Iris pigment epithelial cell (primary cell): ENCODE results near the gene ALDH16A1.

Source experiments
- DNase-seq: peaks from one replicate; pipeline ENCODE4 v3.0.0-alpha.2; 2011; ENCODE audit warnings: low read depth

The ALDH16A1 gene

GRCh38 chr19:49453013-49453756 lies at the start of gene ALDH16A1:
Gene ALDH16A1 (plus strand): TSS chr19:49453225. CDS start chr19:49453332, 107 bp downstream.
- peak; percentile 98 for DNase-seq

GRCh38 chr19:49403404-49404187 lies 49.4 kb upstream of the ALDH16A1 start:
- DNase-seq, result peak; percentile 45

- DNase-seq, result no peak
Measured at GRCh38 chr19:49407079-49407478, 45.9 kb upstream of the ALDH16A1 start.

- no peak for DNase-seq
Measured at GRCh38 chr19:49407482-49408015, 45.5 kb upstream of the ALDH16A1 start.

GRCh38 chr19:49408816-49409440 lies 44.1 kb upstream of the ALDH16A1 start:
- no peak for DNase-seq

GRCh38 chr19:49409441-49410029 lies 43.5 kb upstream of the ALDH16A1 start:
- no peak for DNase-seq

GRCh38 chr19:49411681-49412326 lies 41.2 kb upstream of the ALDH16A1 start:
- no peak for DNase-seq

- DNase-seq, result no peak
Measured at GRCh38 chr19:49413348-49413747, 39.7 kb upstream of the ALDH16A1 start.

- DNase-seq, result no peak
Measured at GRCh38 chr19:49414256-49414655, 38.8 kb upstream of the ALDH16A1 start.

- DNase-seq, result no peak
Measured at GRCh38 chr19:49415102-49415809, 37.8 kb upstream of the ALDH16A1 start.

GRCh38 chr19:49415810-49416200 lies 37.2 kb upstream of the ALDH16A1 start:
- DNase-seq, result no peak

GRCh38 chr19:49417088-49417487 lies 35.9 kb upstream of the ALDH16A1 start:
- DNase-seq, result no peak

GRCh38 chr19:49418511-49418910 lies 34.5 kb upstream of the ALDH16A1 start:
- DNase-seq, result no peak

GRCh38 chr19:49419173-49419572 lies 33.9 kb upstream of the ALDH16A1 start:
- DNase-seq, result no peak

GRCh38 chr19:49420227-49420626 lies 32.8 kb upstream of the ALDH16A1 start:
- DNase-seq, result no peak

GRCh38 chr19:49421039-49421877 lies 31.8 kb upstream of the ALDH16A1 start:
- peak; percentile 43 for DNase-seq

- no peak for DNase-seq
Measured at GRCh38 chr19:49421878-49422202, 31.2 kb upstream of the ALDH16A1 start.

GRCh38 chr19:49422407-49423070 lies 30.5 kb upstream of the ALDH16A1 start:
- peak; percentile 36 for DNase-seq

GRCh38 chr19:49423071-49423984 lies 29.7 kb upstream of the ALDH16A1 start, which contains the start of gene PTH2:
Gene PTH2 (minus strand): TSS chr19:49423441. CDS start chr19:49423339, 102 bp downstream.
- no peak for DNase-seq
